Activated CD4-positive, alpha-beta T cell treated with anti-CD3 and anti-CD28 coated beads, Interleukin-2, amount 10 ng/mL, durations not matched to agents 24 days and 14 days (primary cell): Measurements from ENCODE around the gene TLE7. TPM values are rescaled to one million over a fixed set of nuclear protein-coding genes. Genes with fewer than 3 reads are reported as not detected.

ENCODE experiments used
- DNase-seq: peaks from one replicate; pipeline ENCODE4 v3.0.0; 2022
- H3K27ac Mint-ChIP-seq: one replicate; pipeline ENCODE4 v1.8.0; 2022; ENCODE audit warnings: mild to moderate bottlenecking, mixed read lengths
- H3K27me3 Mint-ChIP-seq: one replicate; pipeline ENCODE4 v1.8.0; 2022; ENCODE audit warnings: mixed read lengths
- H3K36me3 Mint-ChIP-seq: one replicate; pipeline ENCODE4 v1.8.0; 2022; ENCODE audit warnings: low read depth, mild to moderate bottlenecking, mixed read lengths
- H3K4me1 Mint-ChIP-seq: one replicate; pipeline ENCODE4 v1.8.0; 2021; ENCODE audit warnings: mixed read lengths
- H3K4me3 Mint-ChIP-seq: one replicate; pipeline ENCODE4 v1.8.0; 2022; ENCODE audit warnings: mild to moderate bottlenecking, moderate library complexity, mixed read lengths
- H3K9me3 Mint-ChIP-seq: one replicate; pipeline ENCODE4 v1.8.0; 2021; ENCODE audit warnings: mixed read lengths
- intact Hi-C: fragments of 100-400 bp; cut with micrococcal nuclease; formaldehyde crosslinking; loops from one replicate; pipeline ENCODE4 v1.15.1; 2023
- total RNA-seq: library from RNA; stranded (reverse); gene quantifications from 2 replicates; pipeline ENCODE4 v1.2.3, GENCODE V29; 2022

Gene TLE7
- total RNA-seq, 1 donor from 2014 or later: not detected

DNA sequence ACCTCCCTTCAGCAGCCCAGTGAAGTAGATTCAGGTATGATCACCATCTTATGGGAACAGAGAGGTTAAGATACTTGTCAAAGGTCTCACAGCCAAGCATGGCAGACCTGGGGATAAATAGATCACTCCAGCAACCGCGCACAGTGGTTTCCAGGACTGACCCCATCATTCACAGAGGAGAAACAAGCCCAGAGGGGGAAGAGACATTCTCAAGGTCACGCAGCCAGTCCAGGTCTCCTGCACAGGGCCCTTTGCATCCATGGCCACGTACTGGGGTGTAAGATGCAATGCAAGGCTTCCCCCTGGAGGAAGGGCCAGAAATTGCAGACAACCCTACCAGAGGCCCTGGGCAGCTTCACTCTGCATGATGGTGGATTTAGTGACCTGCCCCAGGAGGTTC lies 19.9 kb downstream of the TLE7 start:
- Mint-ChIP-seq H3K27me3 (peaks cover 25% of the 10 kb centered on the region), H3K27ac (no peak overlapping the region), H3K4me1 (peaks cover 2% of the 10 kb centered on the region), H3K9me3 (no peaks in the 10 kb centered on the region), H3K36me3 (no peaks in the 10 kb centered on the region), H3K4me3 (no peak overlapping the region)
- DNase-seq: peak; percentile 78
- intact Hi-C loops: no loop called here

DNA sequence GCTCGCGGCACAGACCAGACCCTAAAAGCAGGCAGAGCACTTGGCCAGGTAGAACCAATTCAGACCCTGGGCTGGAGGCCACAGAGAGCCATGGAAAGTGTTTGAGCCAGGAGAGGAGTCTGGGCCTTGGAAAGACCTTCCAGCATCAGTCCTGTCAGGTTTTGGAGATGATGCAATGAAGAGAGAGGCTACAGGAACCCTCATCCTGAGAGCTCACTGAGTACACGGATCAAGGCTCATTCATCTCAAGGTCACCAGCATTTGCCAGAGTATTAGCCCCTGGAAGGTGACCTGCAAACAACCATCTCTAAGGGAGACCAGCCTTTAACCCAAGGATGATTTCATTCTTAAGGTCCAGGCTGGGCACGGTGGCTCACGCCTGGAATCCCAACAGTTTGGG lies 27.8 kb downstream of the TLE7 start:
- Mint-ChIP-seq H3K4me1 (peaks cover 4% of the 10 kb centered on the region), H3K27me3 (peaks cover 18% of the 10 kb centered on the region), H3K36me3 (no peaks in the 10 kb centered on the region), H3K9me3 (no peaks in the 10 kb centered on the region), H3K4me3 (no peak overlapping the region), H3K27ac (no peak overlapping the region)
- no peak for DNase-seq
- intact Hi-C loops: no loop called here

DNA sequence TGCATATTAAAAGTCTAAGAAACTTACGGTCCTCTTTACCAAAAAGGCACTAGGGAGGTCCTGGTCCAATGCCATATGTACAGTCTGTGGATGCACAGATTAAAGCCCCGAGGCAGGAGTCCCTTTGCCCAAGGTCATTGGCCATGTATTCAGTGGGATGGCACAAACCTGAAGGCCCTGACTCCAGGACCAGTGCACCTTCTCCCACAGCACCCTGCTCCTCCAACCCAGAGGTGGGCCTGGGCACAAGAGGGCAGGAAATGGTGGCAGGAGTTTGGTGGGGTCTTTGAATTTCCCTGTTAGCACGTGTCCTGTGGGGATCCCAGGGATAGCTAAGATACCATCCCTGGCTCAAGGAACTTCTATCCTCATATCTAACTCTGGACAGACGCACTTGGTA lies 28.5 kb downstream of the TLE7 start:
- no peak for DNase-seq
- no peaks in the 10 kb centered on the region for H3K36me3 Mint-ChIP-seq
- peaks cover 20% of the 10 kb centered on the region for H3K27me3 Mint-ChIP-seq
- intact Hi-C loops: loop anchor here (2.0 kb wide), 1 partner anchor 123 kb away; no protein-coding TSS in a partner anchor
- no peak overlapping the region for H3K4me3 Mint-ChIP-seq
- no peak overlapping the region for H3K27ac Mint-ChIP-seq
- no peaks in the 10 kb centered on the region for H3K9me3 Mint-ChIP-seq
- H3K4me1 Mint-ChIP-seq: peaks cover 4% of the 10 kb centered on the region

DNA sequence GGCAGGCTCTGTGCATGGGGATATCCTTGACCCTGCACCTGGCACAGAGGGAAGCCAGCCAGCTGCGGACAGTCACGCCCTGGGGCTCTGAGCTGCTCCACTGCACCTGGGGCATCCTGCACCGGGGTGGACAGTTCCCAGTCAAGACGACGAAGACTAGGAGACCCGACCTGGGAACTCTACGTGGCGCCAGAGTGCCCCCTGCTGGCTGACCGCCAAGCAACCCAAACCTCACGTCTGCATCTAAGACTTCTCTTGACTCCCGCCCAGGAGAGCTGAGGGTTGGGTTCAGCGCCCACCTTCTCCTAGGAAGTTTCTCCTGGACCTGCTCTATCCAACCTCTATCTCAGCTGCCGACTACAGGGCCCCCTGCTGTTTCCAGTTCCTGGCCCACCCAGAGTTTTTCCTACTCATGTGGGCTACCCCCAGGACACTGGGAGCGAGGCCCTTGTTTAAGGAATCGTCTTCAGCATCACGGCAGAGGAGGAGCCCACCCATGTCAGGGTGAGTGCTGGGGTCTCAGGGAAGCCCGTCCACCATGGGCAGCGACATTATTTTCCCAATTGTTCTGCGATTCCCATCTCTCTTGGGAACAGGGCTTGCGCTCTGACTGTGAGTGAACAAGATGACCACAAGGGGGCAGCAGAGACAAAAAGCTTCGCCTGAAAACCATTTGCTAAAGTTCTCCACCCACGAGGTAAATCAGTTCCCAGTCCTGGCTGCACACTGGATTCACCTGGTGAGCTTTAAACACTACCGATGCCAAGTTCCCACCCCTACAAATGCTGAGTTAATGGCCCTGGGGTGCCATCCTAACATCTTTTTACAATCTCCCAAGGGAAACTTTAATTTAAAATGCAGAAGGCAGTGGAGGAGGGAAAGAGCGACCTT lies 29.3 kb downstream of the TLE7 start:
- Mint-ChIP-seq H3K27ac (no peak overlapping the region), H3K4me1 (peaks cover 7% of the 10 kb centered on the region), H3K27me3 (peaks cover 20% of the 10 kb centered on the region), H3K9me3 (no peaks in the 10 kb centered on the region), H3K36me3 (no peaks in the 10 kb centered on the region), H3K4me3 (no peak overlapping the region)
- DNase-seq: peak; percentile 89
- intact Hi-C loops: loop anchor here (1.0 to 2.0 kb wide), 3 partner anchors 87 to 199 kb away; no protein-coding TSS in a partner anchor

DNA sequence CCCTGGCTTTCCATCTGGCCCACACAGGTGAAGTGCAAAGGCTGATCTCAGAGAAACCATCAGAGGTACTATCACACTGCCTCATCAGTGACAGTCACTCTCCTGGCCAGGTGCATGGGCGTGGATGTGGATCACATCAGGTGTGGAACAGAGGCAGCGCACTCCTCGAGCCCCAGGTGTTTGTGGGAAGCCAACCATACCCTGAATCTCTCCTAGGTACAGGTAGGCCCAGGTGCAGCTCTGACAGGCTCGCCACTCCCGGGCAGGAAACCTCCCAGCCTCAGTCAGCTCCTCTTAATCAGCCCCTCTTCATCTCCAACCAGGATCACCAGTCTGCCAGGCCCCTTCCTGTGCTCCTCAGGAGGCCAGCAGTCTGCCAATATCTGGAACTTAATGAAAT lies 31.7 kb downstream of the TLE7 start:
- DNase-seq: no peak
- Mint-ChIP-seq H3K4me3 (no peak overlapping the region), H3K4me1 (peaks cover 7% of the 10 kb centered on the region), H3K27me3 (peaks cover 25% of the 10 kb centered on the region), H3K27ac (no peak overlapping the region), H3K36me3 (no peaks in the 10 kb centered on the region), H3K9me3 (no peaks in the 10 kb centered on the region)
- intact Hi-C loops: no loop called here

DNA sequence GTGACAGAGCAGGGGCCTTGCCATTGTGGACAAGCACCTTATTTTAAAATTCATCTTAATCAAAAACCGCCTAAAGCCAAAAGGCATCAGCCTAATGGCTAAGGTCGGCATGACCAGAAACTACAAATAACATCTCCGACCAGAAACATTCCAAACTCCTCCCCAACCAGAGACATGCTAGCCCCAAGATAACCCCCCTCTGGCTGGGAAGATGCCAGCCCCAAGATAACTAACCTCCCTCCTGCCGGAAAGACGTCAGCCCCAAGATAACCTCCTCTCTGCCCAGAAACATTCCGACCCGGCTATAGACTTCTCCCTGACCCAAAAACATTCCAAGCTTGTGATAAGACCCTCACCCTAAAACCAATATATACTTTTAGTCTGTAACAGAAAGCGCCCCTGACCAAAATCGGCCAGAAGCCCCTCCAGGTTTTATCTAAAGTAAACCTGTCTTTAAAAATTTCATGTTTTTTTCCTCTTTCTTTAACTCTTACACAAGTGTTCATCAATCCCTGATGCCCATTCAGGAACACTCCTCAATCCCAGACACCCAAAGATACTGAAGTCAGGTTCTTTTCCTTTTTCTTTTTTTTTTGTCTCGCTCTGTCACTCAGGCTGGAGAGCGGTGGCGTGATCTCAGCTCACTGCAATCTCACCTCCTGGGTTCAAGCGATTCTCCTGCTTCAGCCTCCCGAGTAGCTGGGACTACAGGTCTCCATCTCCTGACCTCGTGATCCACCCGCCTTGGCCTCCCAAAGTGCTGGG lies 32.7 kb downstream of the TLE7 start:
- Mint-ChIP-seq H3K4me1 (peaks cover 7% of the 10 kb centered on the region), H3K27ac (no peak overlapping the region), H3K27me3 (peaks cover 25% of the 10 kb centered on the region), H3K9me3 (no peaks in the 10 kb centered on the region), H3K36me3 (no peaks in the 10 kb centered on the region), H3K4me3 (no peak overlapping the region)
- intact Hi-C loops: no loop called here
- no peak for DNase-seq

DNA sequence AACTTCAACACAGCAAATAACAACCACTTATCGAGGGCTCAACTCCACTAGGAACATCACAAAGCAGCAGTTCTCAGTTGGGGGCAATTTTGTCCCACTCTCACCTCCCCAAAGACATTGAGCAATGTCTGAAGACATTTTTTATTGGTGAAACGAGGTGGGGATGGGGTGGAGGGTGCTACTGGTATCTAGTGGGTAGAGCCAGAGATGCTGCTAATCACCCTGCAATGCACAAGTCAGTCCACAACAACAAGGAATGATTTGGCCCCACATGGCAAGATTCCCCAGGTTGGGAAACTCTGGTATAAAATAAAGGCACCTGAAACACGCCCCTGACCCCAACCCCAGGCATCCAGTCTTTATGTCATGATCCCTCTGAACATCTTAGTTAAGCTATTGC lies 33.3 kb downstream of the TLE7 start:
- Mint-ChIP-seq H3K27me3 (peaks cover 24% of the 10 kb centered on the region), H3K9me3 (no peaks in the 10 kb centered on the region), H3K36me3 (no peaks in the 10 kb centered on the region), H3K4me1 (peaks cover 7% of the 10 kb centered on the region), H3K27ac (no peak overlapping the region), H3K4me3 (no peak overlapping the region)
- intact Hi-C loops: no loop called here
- DNase-seq: no peak

DNA sequence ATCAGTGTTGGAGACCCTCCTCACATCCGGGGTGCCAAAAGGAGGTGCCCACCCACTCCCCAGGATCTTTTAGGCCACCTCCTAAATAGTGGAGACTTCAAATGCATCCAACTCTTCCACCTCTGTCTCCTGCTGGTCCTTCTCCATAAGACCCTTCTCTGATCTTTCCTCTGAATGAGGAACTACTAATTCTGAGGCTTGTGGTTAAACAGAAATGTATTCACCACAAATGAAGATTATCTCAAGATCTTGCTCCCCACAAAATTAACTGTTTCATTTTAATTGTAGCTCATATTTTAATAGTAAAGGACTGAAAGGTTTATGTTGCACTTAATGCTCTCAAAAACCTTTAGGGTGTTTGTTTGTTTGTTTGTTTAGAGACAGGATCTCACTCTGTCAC lies 34.1 kb downstream of the TLE7 start:
- intact Hi-C loops: no loop called here
- no peak for DNase-seq
- Mint-ChIP-seq H3K27me3 (peaks cover 22% of the 10 kb centered on the region), H3K36me3 (no peaks in the 10 kb centered on the region), H3K27ac (no peak overlapping the region), H3K9me3 (no peaks in the 10 kb centered on the region), H3K4me3 (no peak overlapping the region), H3K4me1 (peaks cover 5% of the 10 kb centered on the region)

DNA sequence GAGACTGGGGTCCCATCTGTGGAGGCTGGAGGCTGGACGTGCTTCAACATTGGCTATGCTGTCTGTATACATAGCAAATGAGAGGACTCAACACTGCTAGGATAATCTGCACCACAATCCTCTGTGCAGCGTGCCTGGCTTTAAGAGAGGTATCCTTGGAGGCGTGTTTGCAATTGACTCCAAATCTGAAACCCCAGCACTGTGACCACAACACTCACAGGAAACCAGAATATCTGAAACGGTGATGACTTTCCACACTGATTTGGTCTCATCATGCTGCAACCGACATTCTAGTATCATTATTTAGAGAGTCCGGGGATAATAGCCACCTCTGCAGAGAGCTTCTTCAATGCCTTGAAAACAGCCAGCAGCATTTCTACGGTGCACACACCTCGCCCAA lies 35.1 kb downstream of the TLE7 start:
- H3K36me3 Mint-ChIP-seq: no peaks in the 10 kb centered on the region
- H3K27ac Mint-ChIP-seq: no peak overlapping the region
- DNase-seq: no peak
- H3K27me3 Mint-ChIP-seq: peaks cover 22% of the 10 kb centered on the region
- peaks cover 3% of the 10 kb centered on the region for H3K4me1 Mint-ChIP-seq
- intact Hi-C loops: no loop called here
- no peak overlapping the region for H3K4me3 Mint-ChIP-seq
- H3K9me3 Mint-ChIP-seq: no peaks in the 10 kb centered on the region

DNA sequence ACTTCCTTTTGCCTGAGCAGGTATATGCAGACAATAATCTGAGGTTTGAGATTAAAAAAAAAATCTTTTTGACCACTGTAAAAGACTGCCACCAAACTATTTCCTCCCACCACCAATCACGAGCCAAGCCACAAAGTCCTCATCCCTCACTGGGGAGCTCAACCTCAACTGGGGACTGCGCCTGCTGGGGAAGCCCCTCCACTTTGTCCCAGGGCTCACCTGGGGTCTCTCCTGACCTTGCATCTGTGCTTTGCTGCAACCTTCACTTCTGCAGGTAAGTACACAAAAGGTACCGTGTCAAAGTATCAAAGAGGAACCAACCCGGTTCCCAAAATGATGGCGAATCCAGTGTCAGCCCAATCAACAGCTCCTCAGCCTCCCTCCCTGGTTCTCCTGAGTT lies 35.5 kb downstream of the TLE7 start:
- Mint-ChIP-seq H3K36me3 (no peaks in the 10 kb centered on the region), H3K4me3 (no peak overlapping the region), H3K9me3 (no peaks in the 10 kb centered on the region), H3K27ac (no peak overlapping the region), H3K4me1 (peaks cover 3% of the 10 kb centered on the region), H3K27me3 (peaks cover 24% of the 10 kb centered on the region)
- DNase-seq: no peak
- intact Hi-C loops: no loop called here

DNA sequence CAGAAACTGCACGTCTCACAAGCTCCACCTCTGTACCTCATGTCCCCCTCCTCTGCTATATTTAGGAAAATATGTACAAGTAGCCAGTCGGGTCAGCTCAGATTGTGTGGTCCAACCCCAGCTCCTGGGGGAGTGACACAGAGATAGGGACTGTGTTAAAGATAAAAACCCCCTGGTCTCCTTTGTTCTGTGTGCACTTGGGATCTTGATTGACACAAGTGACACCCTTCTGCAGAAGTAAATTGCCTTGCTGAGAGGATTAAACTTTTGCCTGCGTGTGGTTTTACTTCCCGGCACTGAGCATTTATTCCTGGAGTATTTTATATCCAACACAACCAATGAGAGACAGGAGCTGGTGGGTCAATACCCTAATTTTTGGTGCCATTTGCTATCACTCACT lies 37.5 kb downstream of the TLE7 start:
- no peaks in the 10 kb centered on the region for H3K9me3 Mint-ChIP-seq
- H3K27ac Mint-ChIP-seq: no peak overlapping the region
- no peak overlapping the region for H3K4me3 Mint-ChIP-seq
- H3K4me1 Mint-ChIP-seq: peaks cover 3% of the 10 kb centered on the region
- intact Hi-C loops: no loop called here
- DNase-seq: no peak
- H3K36me3 Mint-ChIP-seq: no peaks in the 10 kb centered on the region
- H3K27me3 Mint-ChIP-seq: peaks cover 16% of the 10 kb centered on the region

DNA sequence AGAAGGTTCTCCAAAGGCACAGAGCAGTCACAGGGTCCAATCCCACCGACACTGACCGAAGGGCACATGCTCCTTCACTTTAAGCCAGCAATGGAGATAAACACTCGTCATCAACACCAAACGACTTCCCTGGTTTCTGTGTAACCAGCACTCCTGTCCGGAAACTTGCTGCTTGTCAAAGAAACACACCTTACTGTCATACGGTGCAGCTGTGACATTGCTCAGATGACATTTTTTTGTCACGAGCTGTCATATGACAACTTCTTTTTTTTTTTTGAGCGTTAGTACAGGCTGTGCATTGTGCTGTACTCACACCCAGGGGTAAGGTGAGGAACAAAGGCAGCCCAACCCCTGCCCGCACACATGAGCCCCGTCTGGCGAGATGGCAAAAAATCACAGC lies 39.2 kb downstream of the TLE7 start:
- no peak for DNase-seq
- intact Hi-C loops: no loop called here
- Mint-ChIP-seq H3K27ac (no peak overlapping the region), H3K9me3 (no peaks in the 10 kb centered on the region), H3K4me3 (no peak overlapping the region), H3K4me1 (peaks cover under 1% of the 10 kb centered on the region), H3K36me3 (no peaks in the 10 kb centered on the region), H3K27me3 (peaks cover 9% of the 10 kb centered on the region)

DNA sequence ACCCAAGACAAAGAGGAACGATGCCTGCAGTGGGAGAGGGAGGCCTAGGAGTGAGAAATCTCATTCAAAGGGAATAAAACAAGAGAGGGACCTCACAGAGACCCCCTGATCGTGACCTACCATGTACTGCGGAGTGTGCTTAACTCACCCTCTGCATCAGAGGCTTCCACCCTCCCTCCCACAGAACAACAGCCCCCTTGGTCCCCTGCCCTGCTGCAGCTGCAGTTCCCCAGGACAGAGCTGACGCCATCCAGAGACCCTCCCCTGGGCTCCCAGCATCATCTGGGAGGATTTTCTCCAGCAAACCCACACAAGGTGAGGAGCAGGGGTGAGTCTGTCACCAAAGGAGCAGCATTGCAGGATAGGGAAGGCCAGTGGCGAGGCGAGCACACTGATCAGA lies 39.8 kb downstream of the TLE7 start:
- DNase-seq: no peak
- Mint-ChIP-seq H3K9me3 (no peaks in the 10 kb centered on the region), H3K4me3 (no peak overlapping the region), H3K27me3 (peaks cover 9% of the 10 kb centered on the region), H3K27ac (no peak overlapping the region), H3K4me1 (no peaks in the 10 kb centered on the region), H3K36me3 (no peaks in the 10 kb centered on the region)
- intact Hi-C loops: no loop called here

DNA sequence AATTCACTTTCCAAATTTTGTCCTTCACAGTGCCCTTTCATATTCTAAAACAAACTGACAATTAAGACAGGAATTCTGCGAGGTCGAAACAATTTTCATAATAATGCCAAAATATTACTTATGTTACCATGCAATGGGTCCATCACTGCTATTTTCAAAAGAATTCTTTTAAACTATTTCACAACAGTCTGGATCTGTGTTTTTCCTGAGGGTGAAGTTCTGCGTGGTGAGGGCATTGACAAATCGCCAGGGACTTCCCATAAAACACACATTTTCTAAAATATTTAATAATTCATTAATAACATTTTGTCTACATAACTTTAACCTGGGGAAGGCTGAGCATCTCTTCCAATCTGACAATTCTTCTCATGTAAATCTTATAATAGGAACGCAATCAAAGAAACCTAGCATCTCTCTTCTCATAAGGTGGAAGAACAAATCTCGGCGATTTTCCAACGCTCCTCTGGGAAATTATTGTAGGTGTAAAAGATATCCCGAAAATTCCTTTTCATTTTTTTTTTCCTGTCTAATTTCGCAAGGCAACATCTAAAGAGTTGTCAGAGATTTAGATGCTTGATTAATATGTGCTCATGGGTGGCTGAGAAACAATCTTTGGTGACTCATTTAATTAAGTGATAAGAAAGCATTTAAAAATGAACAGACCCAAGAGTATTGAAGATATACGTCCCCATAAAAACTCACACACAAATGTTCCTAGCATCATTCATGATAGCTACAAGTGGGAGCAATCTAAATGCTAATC lies 41.9 kb downstream of the TLE7 start:
- intact Hi-C loops: no loop called here
- Mint-ChIP-seq H3K27ac (no peak overlapping the region), H3K4me1 (no peaks in the 10 kb centered on the region), H3K27me3 (peaks cover 6% of the 10 kb centered on the region), H3K36me3 (no peaks in the 10 kb centered on the region), H3K4me3 (no peak overlapping the region), H3K9me3 (no peaks in the 10 kb centered on the region)
- DNase-seq: no peak
